Stimulated activated CD4-positive, alpha-beta T cell treated with anti-CD3 and anti-CD28 coated beads, Interleukin-15, amount 100 ng/mL, for 48 hours (primary cell): ENCODE measurements around the gene NLRC3.
"Not testable (repeated sequence)": the region's sequence is repeated elsewhere in the genome, so short reads cannot be mapped to it uniquely, and the experiment has no call there.

Source experiments
- DNase-seq, 2 donors: peaks; one replicate each; pipeline ENCODE4 v3.0.0-alpha.2; 2020; ENCODE audit warnings: low read depth in 2 of 2

NLRC3 gene

GRCh38 chr16:3514621-3515020 lies 62.6 kb downstream of the NLRC3 start:
- no peak for DNase-seq

GRCh38 chr16:3513892-3514583 lies 63.2 kb downstream of the NLRC3 start:
- DNase-seq = no peak

- DNase-seq = no peak
These were observed 65.7 kb downstream of the NLRC3 start for GRCh38 chr16:3511286-3512180.

GRCh38 chr16:3510416-3510815 lies 66.8 kb downstream of the NLRC3 start:
- DNase-seq = no peak

GRCh38 chr16:3509470-3509928 lies 67.7 kb downstream of the NLRC3 start:
- DNase-seq = peak; percentile 51 to 65

GRCh38 chr16:3508736-3509135 lies 68.5 kb downstream of the NLRC3 start:
- DNase-seq = no peak

GRCh38 chr16:3503523-3503922 lies 73.7 kb downstream of the NLRC3 start:
- peak in 1 of 2 donors; percentile 44 for DNase-seq

- DNase-seq = no peak
These were observed 75.3 kb downstream of the NLRC3 start for GRCh38 chr16:3501783-3502400.

- DNase-seq = not testable (repeated sequence)
These were observed 75.8 kb downstream of the NLRC3 start for GRCh38 chr16:3501412-3501761.

GRCh38 chr16:3498988-3499387 lies 78.2 kb downstream of the NLRC3 start:
- DNase-seq = no peak

- no peak for DNase-seq
These were observed 79.4 kb downstream of the NLRC3 start for GRCh38 chr16:3497771-3498170.

- DNase-seq = no peak
These were observed 80.8 kb downstream of the NLRC3 start for GRCh38 chr16:3496386-3496785.

GRCh38 chr16:3495176-3495575 lies 82.0 kb downstream of the NLRC3 start, which contains the start of gene C16orf90:
C16orf90 (minus strand) TSS chr16:3495489; CDS start chr16:3495421, 68 bp downstream.
- no peak for DNase-seq

- no peak for DNase-seq
These were observed 82.7 kb downstream of the NLRC3 start for GRCh38 chr16:3494386-3494973.

- no peak for DNase-seq
These were observed 84.8 kb downstream of the NLRC3 start for GRCh38 chr16:3492356-3492755.

- no peak for DNase-seq
These were observed 86.1 kb downstream of the NLRC3 start for GRCh38 chr16:3490911-3491629.
